ENCODE measurements around the gene RALB. TPM values are rescaled to one million over a fixed set of nuclear protein-coding genes. Genes with fewer than 3 reads are reported as not detected.

Gene RALB
- total RNA-seq, 1 experiment from 2014 or later, result 40.2 TPM

- no peak overlapping the region for H3K27ac Mint-ChIP-seq (ENCODE audit: unreplicated experiment)
- intact Hi-C loops (cut with micrococcal nuclease; ENCODE audit: unreplicated experiment), result no loop called here
- H3K4me1 Mint-ChIP-seq (ENCODE audit: low read depth, unreplicated experiment), result peaks cover 12% of the 10 kb centered on the region
- no TSS peak for BruUV-seq (replicated peaks)
- H3K9me3 Mint-ChIP-seq (ENCODE audit: low read depth, unreplicated experiment), result no peaks in the 10 kb centered on the region
- no peak overlapping the region for H3K4me3 Mint-ChIP-seq (ENCODE audit: low read depth, unreplicated experiment)
- CTCF ChIA-PET, result no interaction called here
- peaks cover 4% of the 10 kb centered on the region for H3K36me3 Mint-ChIP-seq (ENCODE audit: insufficient read depth, unreplicated experiment)
- H3K27me3 Mint-ChIP-seq (ENCODE audit: unreplicated experiment), result no peaks in the 10 kb centered on the region
- TF ChIP-seq CTCF (IDR thresholded peaks at IDR 0.05; ENCODE audit: unreplicated experiment), result no peak
- DNase-seq, result no peak
Measured at GRCh38 chr2:120279708-120280107, 27.1 kb downstream of the RALB start.

GRCh38 chr2:120283649-120284048, 31.0 kb downstream of the RALB start:
- peaks cover 22% of the 10 kb centered on the region for H3K4me1 Mint-ChIP-seq (ENCODE audit: low read depth, unreplicated experiment)
- no peaks in the 10 kb centered on the region for H3K27me3 Mint-ChIP-seq (ENCODE audit: unreplicated experiment)
- H3K4me3 Mint-ChIP-seq (ENCODE audit: low read depth, unreplicated experiment), result no peak overlapping the region
- intact Hi-C loops (cut with micrococcal nuclease; ENCODE audit: unreplicated experiment), result no loop called here
- TF ChIP-seq CTCF (IDR thresholded peaks at IDR 0.05; ENCODE audit: unreplicated experiment), result no peak
- DNase-seq, result no peak
- H3K27ac Mint-ChIP-seq (ENCODE audit: unreplicated experiment), result no peak overlapping the region
- H3K36me3 Mint-ChIP-seq (ENCODE audit: insufficient read depth, unreplicated experiment), result peaks cover 14% of the 10 kb centered on the region
- no peaks in the 10 kb centered on the region for H3K9me3 Mint-ChIP-seq (ENCODE audit: low read depth, unreplicated experiment)
- BruUV-seq (replicated peaks), result no TSS peak
- CTCF ChIA-PET, result interaction anchor here (0.7 to 1.7 kb wide), 2 partner anchors 17 to 30 kb away, joined by 3 to 4 read pairs; no protein-coding TSS in a partner anchor

- intact Hi-C loops (cut with micrococcal nuclease; ENCODE audit: unreplicated experiment), result loop anchor here (5.0 kb wide), 2 partner anchors 33 to 48 kb away; partner anchors contain the start of gene RALB
- TF ChIP-seq CTCF (IDR thresholded peaks at IDR 0.05; ENCODE audit: unreplicated experiment), result no peak
- Mint-ChIP-seq H3K27me3 (ENCODE audit: unreplicated experiment) (no peaks in the 10 kb centered on the region), H3K9me3 (ENCODE audit: low read depth, unreplicated experiment) (no peaks in the 10 kb centered on the region), H3K36me3 (ENCODE audit: insufficient read depth, unreplicated experiment) (peaks cover 24% of the 10 kb centered on the region), H3K4me3 (ENCODE audit: low read depth, unreplicated experiment) (no peak overlapping the region), H3K27ac (ENCODE audit: unreplicated experiment) (no peak overlapping the region), H3K4me1 (ENCODE audit: low read depth, unreplicated experiment) (peaks cover 31% of the 10 kb centered on the region)
- BruUV-seq (replicated peaks), result no TSS peak
- DNase-seq, result no peak
- CTCF ChIA-PET, result no interaction called here
Measured at GRCh38 chr2:120285056-120285455, 32.4 kb downstream of the RALB start.

- peak; percentile 41 for DNase-seq
- no peak for TF ChIP-seq CTCF (IDR thresholded peaks at IDR 0.05; ENCODE audit: unreplicated experiment)
- Mint-ChIP-seq H3K9me3 (ENCODE audit: low read depth, unreplicated experiment) (no peaks in the 10 kb centered on the region), H3K4me1 (ENCODE audit: low read depth, unreplicated experiment) (peaks cover 48% of the 10 kb centered on the region), H3K27ac (ENCODE audit: unreplicated experiment) (peak overlapping the region; percentile 55), H3K36me3 (ENCODE audit: insufficient read depth, unreplicated experiment) (peaks cover 33% of the 10 kb centered on the region), H3K27me3 (ENCODE audit: unreplicated experiment) (no peaks in the 10 kb centered on the region), H3K4me3 (ENCODE audit: low read depth, unreplicated experiment) (peak overlapping the region; percentile 44)
- intact Hi-C loops (cut with micrococcal nuclease; ENCODE audit: unreplicated experiment), result loop anchor here (5.0 kb wide), 2 partner anchors 35 to 50 kb away; partner anchors contain the start of gene RALB
- no TSS peak for BruUV-seq (replicated peaks)
- CTCF ChIA-PET, result interaction anchor here (1.0 kb wide), 1 partner anchor 64 kb away, joined by 4 read pairs; the partner anchor contains the start of gene TMEM185B
Measured at GRCh38 chr2:120287183-120288015, 34.7 kb downstream of the RALB start.
